ENCODE data around the gene BSCL2.
"Not testable (repeated sequence)": the region's sequence is repeated elsewhere in the genome, so short reads cannot be mapped to it uniquely, and the experiment has no call there.

The BSCL2 gene

DNA sequence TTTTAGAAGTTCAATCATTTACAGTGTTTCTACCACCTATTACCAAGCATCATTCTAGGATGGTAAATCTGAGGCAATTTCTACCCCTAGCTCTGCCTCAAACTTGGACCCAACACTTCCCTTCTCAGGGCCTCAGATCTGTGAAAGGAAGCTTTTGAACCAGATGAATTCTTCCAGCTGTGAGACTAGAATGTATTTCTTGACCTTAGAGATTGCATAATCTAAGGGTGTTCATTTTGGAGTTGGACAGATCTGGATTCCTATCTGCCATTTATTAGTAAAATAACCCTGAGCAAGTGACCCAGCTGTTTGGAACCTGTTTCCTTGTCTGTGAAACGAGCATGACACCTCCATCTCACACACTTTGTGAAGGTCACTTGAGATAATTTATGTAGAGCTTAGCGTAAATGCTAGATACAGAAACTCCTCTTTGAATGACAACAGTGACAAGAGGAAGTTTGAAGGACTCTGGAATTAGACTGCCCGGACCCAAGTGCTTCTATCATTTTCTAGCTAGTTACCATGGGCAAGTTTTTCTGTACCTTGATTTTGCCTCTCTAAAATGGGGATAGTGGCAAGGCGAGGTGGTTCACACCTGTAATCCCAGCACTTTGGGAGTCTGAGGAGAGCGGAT, 50.3 kb downstream of the BSCL2 start:
- WGBS (ENCODE audit: extremely low coverage, insufficient coverage, low lambda C conversion rate): no CpG with 5 or more reads among the region's 5 CpGs
- Histone ChIP-seq H3K4me2 (ENCODE audit: low read length) (no peak overlapping the region), H2BK120ac (ENCODE audit: low read depth, low read length) (no peak overlapping the region), H3K27me3 (ENCODE audit: insufficient read depth, low read length, poor library complexity) (peaks cover 3% of the 10 kb centered on the region), H2BK5ac (ENCODE audit: low read length) (no peak overlapping the region), H3K4me3 (ENCODE audit: low read length) (no peak overlapping the region), H3K4ac (ENCODE audit: low read depth, low read length) (no peak overlapping the region), H3K27ac (ENCODE audit: low read depth, low read length) (no peak overlapping the region), H3K4me1 (ENCODE audit: control insufficient read depth, low read depth, low read length) (peaks cover 2% of the 10 kb centered on the region), H3K9ac (ENCODE audit: low read length) (no peak overlapping the region), H3K56ac (ENCODE audit: low read length) (no peak overlapping the region), H4K5ac (ENCODE audit: low read length) (no peak overlapping the region), H2AK5ac (ENCODE audit: low read length) (no peak overlapping the region), H3K79me2 (ENCODE audit: control insufficient read depth, insufficient read depth, low read length) (peaks cover 7% of the 10 kb centered on the region), H4K8ac (ENCODE audit: low read depth, low read length) (no peak overlapping the region), H2BK15ac (replicated peaks; ENCODE audit: low read depth) (no peak overlapping the region), H3K79me1 (ENCODE audit: low read length) (peaks cover 6% of the 10 kb centered on the region), H3K23ac (ENCODE audit: low read length) (no peak overlapping the region), H3K36me3 (ENCODE audit: control insufficient read depth, insufficient read depth, low read length) (no peaks in the 10 kb centered on the region), H3K18ac (ENCODE audit: low read length) (no peak overlapping the region)
- no peak for DNase-seq

DNA sequence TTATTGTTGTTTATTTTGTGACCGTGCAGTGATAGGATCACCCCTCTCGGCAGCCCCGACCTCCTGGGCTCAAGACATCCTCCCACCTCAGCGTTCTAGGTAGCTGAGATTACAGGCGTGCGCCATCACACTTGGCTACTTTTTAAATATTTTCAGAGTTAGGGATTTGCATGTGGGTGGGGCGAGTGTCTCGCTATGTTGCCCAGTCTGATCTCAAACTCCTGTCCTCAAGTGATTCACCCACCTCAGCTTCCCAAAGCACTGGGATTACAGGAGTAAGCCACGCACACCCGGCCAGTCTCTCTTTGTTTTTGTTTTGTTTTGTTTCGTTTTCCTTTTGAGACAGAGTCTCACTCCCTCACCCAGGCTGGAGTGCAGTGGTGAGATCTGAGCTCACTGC, 52.9 kb downstream of the BSCL2 start:
- Histone ChIP-seq H3K4ac (ENCODE audit: low read depth, low read length) (no peak overlapping the region), H3K79me2 (ENCODE audit: control insufficient read depth, insufficient read depth, low read length) (peaks cover 10% of the 10 kb centered on the region), H3K36me3 (ENCODE audit: control insufficient read depth, insufficient read depth, low read length) (peaks cover 3% of the 10 kb centered on the region), H3K4me2 (ENCODE audit: low read length) (no peak overlapping the region), H3K4me3 (ENCODE audit: low read length) (no peak overlapping the region), H3K56ac (ENCODE audit: low read length) (no peak overlapping the region), H2BK5ac (ENCODE audit: low read length) (no peak overlapping the region), H4K5ac (ENCODE audit: low read length) (no peak overlapping the region), H3K27ac (ENCODE audit: low read depth, low read length) (no peak overlapping the region), H2BK15ac (replicated peaks; ENCODE audit: low read depth) (no peak overlapping the region), H3K18ac (ENCODE audit: low read length) (no peak overlapping the region), H2AK5ac (ENCODE audit: low read length) (no peak overlapping the region), H4K8ac (ENCODE audit: low read depth, low read length) (no peak overlapping the region), H3K9ac (ENCODE audit: low read length) (no peak overlapping the region), H2BK120ac (ENCODE audit: low read depth, low read length) (no peak overlapping the region), H3K27me3 (ENCODE audit: insufficient read depth, low read length, poor library complexity) (peaks cover 3% of the 10 kb centered on the region), H3K23ac (ENCODE audit: low read length) (no peak overlapping the region), H3K79me1 (ENCODE audit: low read length) (peaks cover 10% of the 10 kb centered on the region), H3K4me1 (ENCODE audit: control insufficient read depth, low read depth, low read length) (peaks cover 2% of the 10 kb centered on the region)
- no CpG with 5 or more reads among the region's 11 CpGs for WGBS (ENCODE audit: extremely low coverage, insufficient coverage, low lambda C conversion rate)
- no peak for DNase-seq

DNA sequence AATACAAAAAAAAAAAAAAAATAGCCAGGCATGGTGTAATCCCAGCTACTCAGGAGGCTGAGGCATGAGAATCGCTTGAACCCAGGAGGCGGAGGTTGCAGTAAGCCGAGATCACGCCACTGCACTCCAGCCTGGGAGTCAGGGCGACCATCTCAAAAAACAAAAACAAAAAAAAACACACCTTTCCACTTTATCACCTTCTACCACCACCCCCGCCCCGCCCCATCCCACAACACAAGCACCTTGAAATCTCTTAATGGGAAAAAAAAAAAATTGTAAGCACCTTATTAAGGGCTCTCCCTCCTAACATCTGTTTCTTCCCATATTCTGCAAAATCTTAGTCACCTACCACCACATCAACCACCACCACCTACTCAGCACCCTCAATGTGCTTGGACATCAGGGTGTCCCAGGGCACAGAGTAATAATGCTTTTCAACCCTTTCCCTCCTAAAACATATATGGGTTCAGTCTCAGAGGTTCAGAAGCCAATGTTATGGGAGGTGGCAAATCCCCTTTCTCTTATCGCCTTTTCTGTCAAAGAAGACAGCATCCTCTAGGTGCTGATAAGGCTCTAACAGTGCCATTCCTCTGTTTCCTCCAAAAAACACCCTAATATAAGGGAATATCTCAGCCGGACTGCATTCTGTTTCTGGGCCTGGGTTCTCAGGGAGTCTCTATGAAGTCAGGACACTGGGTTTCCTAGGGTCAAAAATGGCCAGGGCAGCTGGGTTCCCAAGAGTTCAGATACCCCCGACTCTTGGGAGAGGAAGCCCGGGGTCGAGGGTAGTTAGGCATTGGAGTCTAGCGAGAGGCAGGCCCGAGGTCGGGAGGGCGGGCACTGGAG, 54.8 kb downstream of the BSCL2 start:
- peak overlapping the region; percentile 88 for H3K27ac ChIP-seq (ENCODE audit: low read depth, low read length)
- H3K79me2 ChIP-seq (ENCODE audit: control insufficient read depth, insufficient read depth, low read length): peaks cover 10% of the 10 kb centered on the region
- DNase-seq: no peak

DNA sequence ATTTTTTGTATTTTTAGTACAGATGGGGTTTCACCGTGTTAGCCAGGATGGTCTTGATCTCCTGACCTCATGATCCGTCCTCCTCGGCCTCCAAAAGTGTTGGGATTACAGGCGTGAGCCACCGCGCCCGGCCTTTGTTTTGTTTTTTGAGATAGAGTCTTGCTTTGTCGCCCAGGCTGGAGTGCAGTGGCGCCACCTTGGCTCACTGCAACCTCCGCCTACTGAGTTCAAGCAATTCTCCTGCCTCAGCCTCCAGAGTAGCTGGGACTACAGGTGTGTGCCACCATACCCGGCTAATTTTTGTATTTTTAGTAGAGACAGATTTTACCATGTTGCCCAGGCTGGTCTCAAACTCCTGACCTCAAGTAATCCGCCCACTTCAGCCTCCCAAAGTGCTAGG, 56.9 kb downstream of the BSCL2 start:
- not testable (repeated sequence) for H3K4ac ChIP-seq (ENCODE audit: low read depth, low read length); H3K56ac ChIP-seq (ENCODE audit: low read length); H3K18ac ChIP-seq (ENCODE audit: low read length); H2AK5ac ChIP-seq (ENCODE audit: low read length); H4K8ac ChIP-seq (ENCODE audit: low read depth, low read length); H3K27ac ChIP-seq (ENCODE audit: low read depth, low read length); H4K5ac ChIP-seq (ENCODE audit: low read length); H3K4me3 ChIP-seq (ENCODE audit: low read length); H3K4me2 ChIP-seq (ENCODE audit: low read length); H3K23ac ChIP-seq (ENCODE audit: low read length); DNase-seq; H3K9ac ChIP-seq (ENCODE audit: low read length); H2BK120ac ChIP-seq (ENCODE audit: low read depth, low read length); H3K36me3 ChIP-seq (ENCODE audit: control insufficient read depth, insufficient read depth, low read length); H2BK15ac ChIP-seq (replicated peaks; ENCODE audit: low read depth); H3K27me3 ChIP-seq (ENCODE audit: insufficient read depth, low read length, poor library complexity); H2BK5ac ChIP-seq (ENCODE audit: low read length); H3K4me1 ChIP-seq (ENCODE audit: control insufficient read depth, low read depth, low read length)
- H3K79me1 ChIP-seq (ENCODE audit: low read length): peaks cover 16% of the 10 kb centered on the region
- H3K79me2 ChIP-seq (ENCODE audit: control insufficient read depth, insufficient read depth, low read length): peaks cover 20% of the 10 kb centered on the region
- no CpG with 5 or more reads among the region's 12 CpGs for WGBS (ENCODE audit: extremely low coverage, insufficient coverage, low lambda C conversion rate)

More for the DNA sequence above, 54.8 kb downstream of the BSCL2 start:
- no CpG with 5 or more reads among the region's 16 CpGs for WGBS (ENCODE audit: extremely low coverage, insufficient coverage, low lambda C conversion rate)
- no peak overlapping the region for H3K18ac ChIP-seq (ENCODE audit: low read length)
- H3K4me3 ChIP-seq (ENCODE audit: low read length): peak overlapping the region; percentile 97
- H3K4me2 ChIP-seq (ENCODE audit: low read length): peak overlapping the region; percentile 99
- H2BK120ac ChIP-seq (ENCODE audit: low read depth, low read length): no peak overlapping the region
- H2BK5ac ChIP-seq (ENCODE audit: low read length): no peak overlapping the region
- no peak overlapping the region for H2BK15ac ChIP-seq (replicated peaks; ENCODE audit: low read depth)
- peaks cover 11% of the 10 kb centered on the region for H3K79me1 ChIP-seq (ENCODE audit: low read length)
- peak overlapping the region; percentile 95 for H3K56ac ChIP-seq (ENCODE audit: low read length)
- peak overlapping the region; percentile 24 for H3K4ac ChIP-seq (ENCODE audit: low read depth, low read length)
- H3K23ac ChIP-seq (ENCODE audit: low read length): peak overlapping the region; percentile 89
- H3K9ac ChIP-seq (ENCODE audit: low read length): peak overlapping the region; percentile 99
- no peak overlapping the region for H4K5ac ChIP-seq (ENCODE audit: low read length)
- H3K27me3 ChIP-seq (ENCODE audit: insufficient read depth, low read length, poor library complexity): peaks cover 3% of the 10 kb centered on the region
- H3K36me3 ChIP-seq (ENCODE audit: control insufficient read depth, insufficient read depth, low read length): peaks cover 6% of the 10 kb centered on the region
- H3K4me1 ChIP-seq (ENCODE audit: control insufficient read depth, low read depth, low read length): peaks cover 2% of the 10 kb centered on the region
- no peak overlapping the region for H4K8ac ChIP-seq (ENCODE audit: low read depth, low read length)
- peak overlapping the region; percentile 51 for H2AK5ac ChIP-seq (ENCODE audit: low read length)

DNA sequence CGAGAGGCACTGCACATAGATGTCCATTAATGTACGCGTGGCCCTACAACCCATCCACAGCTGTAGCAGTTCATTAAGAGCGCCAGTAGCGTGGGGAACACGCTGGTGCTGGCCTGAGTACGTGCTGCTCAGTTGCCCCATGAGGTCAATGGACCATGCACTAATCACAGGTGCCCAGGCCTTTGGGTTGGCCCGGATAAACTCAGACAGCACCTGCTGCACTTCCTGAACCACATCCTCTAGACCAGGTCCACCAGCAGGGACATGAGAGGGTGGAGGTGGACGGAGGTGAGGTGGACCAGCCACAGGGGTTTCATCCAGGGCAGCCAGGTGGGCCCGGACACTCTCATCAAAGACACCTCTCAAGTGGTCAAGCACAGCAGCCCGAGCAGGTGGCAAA, 57.7 kb downstream of the BSCL2 start:
- H2BK5ac ChIP-seq (ENCODE audit: low read length): no peak overlapping the region
- no peak overlapping the region for H3K9ac ChIP-seq (ENCODE audit: low read length)
- peaks cover 3% of the 10 kb centered on the region for H3K27me3 ChIP-seq (ENCODE audit: insufficient read depth, low read length, poor library complexity)
- no peak overlapping the region for H3K4me2 ChIP-seq (ENCODE audit: low read length)
- peaks cover 26% of the 10 kb centered on the region for H3K79me2 ChIP-seq (ENCODE audit: control insufficient read depth, insufficient read depth, low read length)
- no peak for DNase-seq
- H3K4ac ChIP-seq (ENCODE audit: low read depth, low read length): no peak overlapping the region
- no peak overlapping the region for H4K5ac ChIP-seq (ENCODE audit: low read length)
- no peak overlapping the region for H4K8ac ChIP-seq (ENCODE audit: low read depth, low read length)
- peaks cover 6% of the 10 kb centered on the region for H3K36me3 ChIP-seq (ENCODE audit: control insufficient read depth, insufficient read depth, low read length)
- no peak overlapping the region for H3K27ac ChIP-seq (ENCODE audit: low read depth, low read length)
- H2AK5ac ChIP-seq (ENCODE audit: low read length): no peak overlapping the region
- no peak overlapping the region for H3K23ac ChIP-seq (ENCODE audit: low read length)
- peaks cover 20% of the 10 kb centered on the region for H3K79me1 ChIP-seq (ENCODE audit: low read length)
- H3K56ac ChIP-seq (ENCODE audit: low read length): no peak overlapping the region
- no peak overlapping the region for H2BK15ac ChIP-seq (replicated peaks; ENCODE audit: low read depth)
- no CpG with 5 or more reads among the region's 11 CpGs for WGBS (ENCODE audit: extremely low coverage, insufficient coverage, low lambda C conversion rate)
- H2BK120ac ChIP-seq (ENCODE audit: low read depth, low read length): no peak overlapping the region
- peaks cover 2% of the 10 kb centered on the region for H3K4me1 ChIP-seq (ENCODE audit: control insufficient read depth, low read depth, low read length)
- no peak overlapping the region for H3K18ac ChIP-seq (ENCODE audit: low read length)
- no peak overlapping the region for H3K4me3 ChIP-seq (ENCODE audit: low read length)

All from mesendoderm (in vitro differentiated cells).